ENCODE data around the gene PGF. TPM values are rescaled to one million over a fixed set of nuclear protein-coding genes. Genes with fewer than 3 reads are reported as not detected.
A peak's percentile ranks its signal among the peaks of the same experiment; 100 is the strongest.

Gene PGF
- polyA plus RNA-seq, 3 donors from 2014 or later, result 0.06 to 0.07 TPM; not detected in 1

DNA sequence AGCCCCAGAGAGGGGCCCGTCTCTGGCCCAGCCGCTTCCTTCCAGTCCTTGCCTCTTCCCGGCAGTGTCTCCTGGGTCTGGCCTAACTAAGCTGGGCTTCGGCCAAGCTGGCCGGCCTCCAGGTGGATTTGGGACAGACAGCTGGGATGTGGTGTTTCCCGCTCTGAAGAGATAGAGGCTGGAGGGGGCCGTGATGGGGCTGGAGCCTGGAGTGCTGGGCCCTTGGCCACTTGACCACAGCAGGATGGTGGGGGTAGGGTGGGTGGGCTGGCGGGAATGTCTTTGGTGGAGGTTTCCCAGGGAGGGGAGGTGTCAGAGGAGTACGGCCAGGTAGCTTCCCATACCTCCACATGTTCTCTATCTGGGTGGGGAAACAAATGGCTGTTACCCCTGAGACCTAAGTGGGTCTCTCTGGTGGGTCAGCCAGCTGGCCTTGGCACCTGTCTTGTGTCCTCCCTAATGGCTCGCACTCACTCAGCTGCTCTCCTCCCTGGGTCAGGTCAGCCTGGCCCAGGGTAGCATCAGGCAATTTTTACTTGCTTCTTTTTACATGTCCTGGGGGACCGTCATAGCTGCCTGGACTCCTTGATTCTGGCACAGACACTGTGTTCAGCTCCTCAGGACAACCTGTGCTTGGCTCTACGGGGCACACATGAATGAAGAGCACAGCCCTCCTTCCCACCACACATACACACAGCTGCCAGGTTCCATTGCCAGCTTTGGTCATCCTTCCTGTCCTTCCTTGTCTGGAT, 19.8 kb upstream of the PGF start:
- Mint-ChIP-seq H3K9me3 (no peaks in the 10 kb centered on the region), H3K4me3 (no peak overlapping the region), H3K27ac (no peak overlapping the region), H3K36me3 (no peaks in the 10 kb centered on the region), H3K27me3 (ENCODE audit: low read depth in 3 of 3) (peaks cover 0 to 1% (median 0%) of the 10 kb centered on the region in 3 donors), H3K4me1 (peaks cover 9 to 10% of the 10 kb centered on the region in 2 donors)
- DNase-seq, result no peak

DNA sequence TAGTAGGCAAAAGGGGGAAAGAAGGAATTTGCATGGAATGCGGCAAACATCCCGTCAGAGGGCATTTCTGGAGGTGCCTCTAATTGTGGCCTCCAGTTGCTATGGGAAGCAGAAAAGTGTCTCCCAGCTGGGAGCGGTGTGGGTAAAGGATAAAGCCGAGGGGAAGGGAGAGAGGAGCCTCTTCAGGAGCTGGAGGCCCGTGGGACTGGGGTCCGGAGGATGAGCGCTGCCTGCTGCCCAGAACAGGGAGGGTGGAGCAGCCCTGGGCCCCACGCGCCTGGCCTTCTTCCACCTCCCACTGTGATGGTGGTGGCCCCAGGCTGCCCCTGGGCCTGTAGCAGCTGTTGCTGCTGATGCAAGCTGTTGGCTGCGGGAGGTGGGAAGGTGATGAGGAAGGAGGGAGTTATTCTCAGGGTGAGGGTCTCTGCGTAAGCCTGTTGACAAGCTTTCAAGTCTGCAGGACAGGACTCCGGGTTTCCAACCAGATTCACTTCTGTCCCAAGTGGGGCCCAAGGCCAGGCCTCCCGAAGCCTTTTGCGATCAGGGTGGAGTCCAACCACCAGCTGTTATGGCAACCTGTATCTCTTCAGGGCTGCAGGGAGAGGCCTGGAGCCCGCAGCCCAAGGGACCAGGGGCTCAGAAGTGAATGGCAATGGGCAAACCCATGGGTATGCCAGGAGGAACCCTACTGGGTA, 19.1 kb upstream of the PGF start:
- Mint-ChIP-seq H3K9me3 (no peaks in the 10 kb centered on the region), H3K4me3 (no peak overlapping the region), H3K27me3 (ENCODE audit: low read depth in 3 of 3) (peaks cover 0 to 1% (median 0%) of the 10 kb centered on the region in 3 donors), H3K27ac (peak overlapping the region in 2 of 6 donors; percentile 2 to 83), H3K36me3 (no peaks in the 10 kb centered on the region), H3K4me1 (peaks cover 9 to 10% of the 10 kb centered on the region in 2 donors)
- no peak for DNase-seq

DNA sequence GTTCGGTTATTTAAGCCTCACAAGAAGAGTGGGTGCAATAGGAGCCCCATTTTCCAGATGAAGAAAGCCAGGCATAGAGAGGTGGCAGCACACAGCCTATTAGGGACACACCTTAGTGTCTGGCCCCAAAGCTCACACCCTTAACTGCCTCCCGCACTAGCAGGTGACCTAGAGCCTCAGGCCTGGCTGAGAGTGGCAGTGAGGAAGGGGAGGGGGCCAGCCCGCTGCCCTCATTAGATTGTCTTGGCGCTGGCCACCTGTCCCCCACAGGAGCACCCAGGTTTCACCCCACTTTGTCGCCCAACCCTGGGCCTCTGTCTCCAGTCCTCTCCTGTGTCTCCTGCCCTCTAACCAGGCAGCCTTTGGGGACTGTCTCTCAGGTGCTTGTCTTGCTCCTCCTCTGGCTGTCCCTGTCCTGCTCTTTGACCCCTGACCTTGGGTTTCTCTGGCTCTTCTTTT, 18.5 kb upstream of the PGF start:
- Mint-ChIP-seq H3K27me3 (ENCODE audit: low read depth in 3 of 3) (peaks cover 0 to 1% (median 0%) of the 10 kb centered on the region in 3 donors), H3K4me3 (no peak overlapping the region), H3K36me3 (no peaks in the 10 kb centered on the region), H3K9me3 (no peaks in the 10 kb centered on the region), H3K4me1 (peaks cover 9 to 10% of the 10 kb centered on the region in 2 donors), H3K27ac (peak overlapping the region in 2 of 6 donors; percentile 14 to 83)
- DNase-seq, result no peak

DNA sequence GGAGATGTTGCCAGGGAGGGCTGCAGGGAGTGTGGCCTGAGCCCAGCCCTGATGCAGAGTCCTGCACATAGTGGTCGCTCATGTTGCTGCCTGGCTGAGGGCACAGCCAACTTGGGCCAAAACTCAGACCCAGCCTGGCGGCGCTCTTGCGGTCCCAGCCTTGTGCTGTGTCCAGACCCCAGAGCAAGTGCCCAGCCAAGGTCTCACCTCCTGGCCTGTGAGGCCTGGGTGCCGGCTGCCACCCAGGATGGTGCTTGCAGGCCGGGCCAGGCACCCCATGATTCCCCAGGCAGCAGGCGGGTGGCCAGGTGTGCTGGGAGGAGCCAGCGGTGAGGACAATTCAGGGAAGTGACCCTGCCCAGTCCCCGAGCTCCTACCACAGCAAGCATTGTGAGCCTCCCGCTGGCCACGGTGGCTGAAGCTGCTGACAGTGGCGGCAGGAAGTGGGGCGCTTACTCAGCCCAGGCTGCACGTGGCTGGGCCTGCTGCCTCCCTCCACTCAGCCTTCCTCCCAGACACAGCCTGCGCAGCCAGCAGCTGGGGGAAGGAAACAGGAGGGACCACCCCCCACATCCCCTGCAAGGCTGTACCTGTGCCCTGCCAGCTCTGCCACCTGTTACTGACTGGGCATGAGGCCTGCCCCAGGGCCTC, 17.7 kb upstream of the PGF start:
- no peaks in the 10 kb centered on the region for H3K9me3 Mint-ChIP-seq
- no peak overlapping the region for H3K4me3 Mint-ChIP-seq
- H3K36me3 Mint-ChIP-seq, result no peaks in the 10 kb centered on the region
- H3K27me3 Mint-ChIP-seq (ENCODE audit: low read depth in 3 of 3), result peaks cover 0 to 4% (median 0%) of the 10 kb centered on the region in 3 donors
- peaks cover 9 to 10% of the 10 kb centered on the region in 2 donors for H3K4me1 Mint-ChIP-seq
- peak overlapping the region in 2 of 6 donors; percentile 5 to 56 for H3K27ac Mint-ChIP-seq
- peak; percentile 27 to 41 (median 30) for DNase-seq

DNA sequence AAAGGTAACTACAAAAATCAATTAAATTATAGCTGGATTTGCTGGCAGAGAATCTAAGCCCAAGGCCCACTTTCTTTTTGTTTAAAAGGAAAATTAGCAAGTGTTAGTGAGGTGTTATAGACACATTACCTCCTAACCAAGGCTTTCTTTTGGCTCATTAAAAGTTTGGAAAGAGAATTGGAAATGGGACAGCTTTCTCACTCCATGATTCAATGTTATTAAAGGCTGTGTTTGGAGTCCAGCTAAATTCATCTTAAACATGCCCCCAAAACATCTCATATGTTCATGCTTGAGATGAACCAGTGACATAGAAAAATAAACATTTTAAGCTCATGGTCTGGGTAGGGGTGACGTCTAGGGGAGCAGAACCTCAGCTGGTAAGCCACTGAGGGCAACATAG, 13.4 kb upstream of the PGF start:
- H3K36me3 Mint-ChIP-seq, result no peaks in the 10 kb centered on the region
- no peak overlapping the region for H3K27ac Mint-ChIP-seq
- H3K4me3 Mint-ChIP-seq, result no peak overlapping the region
- no peak for DNase-seq
- peaks cover 0 to 3% (median 1%) of the 10 kb centered on the region in 3 donors for H3K27me3 Mint-ChIP-seq (ENCODE audit: low read depth in 3 of 3)
- no peaks in the 10 kb centered on the region for H3K9me3 Mint-ChIP-seq
- H3K4me1 Mint-ChIP-seq, result peaks cover 5 to 10% of the 10 kb centered on the region in 2 donors

DNA sequence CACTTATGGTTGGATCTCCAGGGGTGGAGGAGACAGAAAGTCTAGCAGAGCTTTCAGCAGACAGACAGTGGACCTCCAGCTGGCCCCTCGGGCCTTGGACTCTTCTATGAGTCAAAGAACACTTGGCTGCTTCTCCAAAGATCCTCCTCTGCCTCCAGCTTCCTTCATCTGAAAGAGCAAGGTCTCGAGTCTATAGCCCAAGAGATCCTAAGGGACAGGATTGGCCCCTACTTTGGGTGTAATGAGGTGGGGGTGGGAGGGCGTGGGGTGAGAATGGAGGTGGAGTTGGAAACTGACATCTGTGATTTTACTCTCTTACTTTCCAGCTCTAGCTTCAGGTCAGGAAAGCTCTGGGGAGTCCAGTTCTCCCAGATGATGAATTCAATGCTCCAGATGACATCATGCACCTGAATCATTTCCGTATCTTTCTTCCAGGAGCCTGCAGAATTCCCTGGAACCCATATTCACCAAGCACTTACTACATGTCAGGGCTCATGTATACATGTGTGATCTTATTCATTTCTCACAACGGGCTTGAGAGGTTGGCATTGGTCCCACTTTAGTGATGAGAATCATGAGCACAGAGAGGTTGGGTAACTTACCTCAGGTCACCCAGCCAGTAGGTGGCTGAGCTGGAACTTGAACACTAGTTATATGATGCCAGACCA, 10.2 kb upstream of the PGF start:
- H3K36me3 Mint-ChIP-seq, result no peaks in the 10 kb centered on the region
- H3K4me3 Mint-ChIP-seq, result no peak overlapping the region
- no peaks in the 10 kb centered on the region for H3K9me3 Mint-ChIP-seq
- H3K27me3 Mint-ChIP-seq (ENCODE audit: low read depth in 3 of 3), result peaks cover 0 to 4% (median 3%) of the 10 kb centered on the region in 3 donors
- DNase-seq, result no peak
- H3K4me1 Mint-ChIP-seq, result no peaks in the 10 kb centered on the region
- no peak overlapping the region for H3K27ac Mint-ChIP-seq

DNA sequence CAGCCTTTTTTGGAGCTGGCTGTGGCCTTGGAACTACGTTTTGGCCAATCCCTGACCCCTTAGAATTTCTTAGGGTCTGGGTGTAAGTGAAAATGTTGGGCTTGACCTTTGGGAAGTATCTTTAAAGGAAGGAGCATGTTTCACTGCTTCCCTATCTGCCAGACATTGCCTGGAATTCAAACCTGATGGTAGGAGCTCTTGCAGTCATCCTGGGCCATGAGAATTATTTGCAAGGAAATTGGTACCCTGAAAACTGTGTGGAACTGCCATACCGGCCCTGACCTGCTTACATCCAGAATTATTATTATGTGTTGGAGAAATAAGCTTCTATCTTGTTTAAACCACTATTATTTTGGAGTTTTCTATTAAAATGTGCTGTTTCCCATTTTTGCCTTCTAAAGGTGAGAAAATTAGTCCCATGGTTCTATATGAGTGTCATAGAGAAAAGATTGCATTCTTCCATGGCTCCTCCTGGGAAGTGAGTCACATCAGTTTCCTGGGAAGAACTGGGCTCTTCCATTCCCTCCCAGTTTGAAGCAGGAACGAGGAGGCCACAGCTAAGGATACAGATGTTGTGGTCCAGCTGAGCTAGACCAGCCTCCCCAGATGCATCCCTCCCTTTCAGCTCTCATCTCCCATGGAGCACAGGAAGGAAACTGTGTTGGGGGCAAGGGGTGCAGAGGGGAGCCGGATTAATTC, 9.5 kb upstream of the PGF start:
- Mint-ChIP-seq H3K36me3 (no peaks in the 10 kb centered on the region), H3K4me3 (no peak overlapping the region), H3K27ac (no peak overlapping the region), H3K4me1 (no peaks in the 10 kb centered on the region), H3K27me3 (ENCODE audit: low read depth in 3 of 3) (peaks cover 0 to 4% (median 3%) of the 10 kb centered on the region in 3 donors), H3K9me3 (no peaks in the 10 kb centered on the region)
- DNase-seq, result no peak

DNA sequence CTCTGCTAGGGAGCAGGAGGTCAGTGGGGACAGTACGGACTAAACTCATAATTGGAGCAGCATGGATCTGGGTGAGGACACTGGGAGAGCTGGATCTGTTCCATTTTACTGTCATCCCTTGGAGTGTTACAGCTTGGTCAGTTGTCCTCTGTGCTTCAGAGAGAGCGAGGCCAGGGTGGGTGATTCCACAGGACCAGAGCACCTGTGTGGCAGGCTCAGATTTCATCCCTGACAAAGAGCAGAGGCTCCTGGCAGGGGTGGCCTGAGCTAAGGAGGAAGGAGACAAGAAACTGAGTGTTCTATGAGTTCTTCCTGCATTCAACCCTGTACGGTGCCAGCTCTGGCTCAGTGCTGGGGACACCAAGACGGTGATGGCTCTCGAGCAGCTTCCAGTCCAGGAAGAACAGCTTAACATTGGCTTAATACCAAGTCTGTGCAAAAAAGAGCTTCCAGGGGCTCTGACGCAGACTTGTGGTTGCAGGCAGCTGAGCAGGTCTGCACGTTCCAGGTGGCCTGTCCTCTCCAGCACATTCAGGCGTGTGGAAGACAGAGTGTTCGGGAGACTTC, 8.4 kb upstream of the PGF start:
- Mint-ChIP-seq H3K36me3 (no peaks in the 10 kb centered on the region), H3K27ac (no peak overlapping the region), H3K9me3 (no peaks in the 10 kb centered on the region), H3K4me1 (no peaks in the 10 kb centered on the region), H3K27me3 (ENCODE audit: low read depth in 3 of 3) (peaks cover 0 to 6% (median 4%) of the 10 kb centered on the region in 3 donors), H3K4me3 (no peak overlapping the region)
- DNase-seq, result no peak

DNA sequence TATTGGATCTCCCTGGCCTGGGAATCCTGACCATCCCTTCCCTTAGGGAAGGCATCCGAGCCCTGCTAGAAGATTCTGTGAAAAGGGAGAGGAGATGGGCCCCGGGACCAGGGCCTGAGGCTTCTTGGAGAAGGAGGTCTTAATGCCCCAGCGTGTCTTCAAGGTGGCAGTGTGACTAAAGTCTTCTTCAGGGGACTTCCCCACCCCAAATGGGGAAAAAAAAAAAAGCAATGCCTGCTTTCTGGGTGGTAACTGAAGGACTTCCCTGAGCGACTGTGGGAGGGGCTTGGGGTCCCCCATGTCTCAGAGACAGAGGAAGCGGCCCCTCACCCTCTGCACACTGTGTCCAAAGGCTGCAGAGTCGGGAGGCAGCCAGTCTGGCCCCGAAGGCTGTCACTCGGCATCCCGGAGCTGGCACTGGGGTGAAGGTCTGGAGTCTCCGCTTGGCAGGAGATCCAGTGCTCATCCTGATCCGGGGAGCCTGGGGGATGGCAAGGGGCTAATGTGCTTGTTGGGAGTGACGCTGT, 7.8 kb upstream of the PGF start:
- H3K27ac Mint-ChIP-seq, result no peak overlapping the region
- no peak overlapping the region for H3K4me3 Mint-ChIP-seq
- H3K27me3 Mint-ChIP-seq (ENCODE audit: low read depth in 3 of 3), result peaks cover 0 to 4% (median 3%) of the 10 kb centered on the region in 3 donors

DNA sequence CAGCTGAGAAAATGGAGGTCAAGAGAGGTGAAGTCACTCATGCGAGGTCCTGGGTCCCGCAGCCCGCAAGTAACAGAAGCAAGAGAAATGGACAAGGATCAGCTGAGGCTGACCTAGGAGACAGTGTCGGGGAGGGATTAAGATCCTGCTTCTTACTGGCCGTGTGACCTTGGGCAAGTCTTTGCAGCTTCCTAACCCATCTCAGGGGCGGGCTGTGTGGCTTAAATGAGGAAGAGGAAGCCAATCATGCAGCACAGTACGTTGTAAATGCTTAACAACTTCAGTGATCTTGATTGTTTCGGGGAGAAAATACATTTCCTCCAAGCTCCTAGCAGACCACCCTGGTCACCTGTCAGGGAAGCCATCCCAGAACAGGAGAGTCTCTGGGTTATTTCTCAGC, 7.1 kb upstream of the PGF start:
- no peak overlapping the region for H3K4me3 Mint-ChIP-seq

More for the DNA sequence above, 7.8 kb upstream of the PGF start:
- no peak for DNase-seq
- H3K4me1 Mint-ChIP-seq, result no peaks in the 10 kb centered on the region
- H3K36me3 Mint-ChIP-seq, result no peaks in the 10 kb centered on the region
- H3K9me3 Mint-ChIP-seq, result no peaks in the 10 kb centered on the region

DNA sequence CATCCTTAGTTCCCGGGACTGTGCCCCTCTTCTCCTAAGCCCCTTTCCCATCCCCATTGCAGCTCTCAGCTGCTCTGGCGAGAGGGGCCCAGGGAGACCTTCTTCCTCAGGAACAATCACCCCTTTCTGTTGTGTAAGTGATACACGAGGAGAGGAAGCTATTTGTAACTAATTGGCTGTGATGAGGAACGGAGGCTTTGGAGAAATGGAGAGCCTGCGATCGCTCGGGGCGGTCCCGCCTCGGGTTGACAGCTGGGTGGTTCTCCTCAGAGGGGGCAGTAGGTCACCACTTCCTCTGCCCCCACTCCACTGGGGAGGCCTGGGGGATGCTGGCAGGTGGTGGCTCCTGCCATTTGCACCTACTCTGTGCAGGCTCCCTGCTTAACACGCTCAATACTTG, 6.6 kb upstream of the PGF start:
- Mint-ChIP-seq H3K4me1 (no peaks in the 10 kb centered on the region), H3K27me3 (ENCODE audit: low read depth in 3 of 3) (peaks cover 0 to 4% (median 4%) of the 10 kb centered on the region in 3 donors), H3K4me3 (no peak overlapping the region), H3K36me3 (no peaks in the 10 kb centered on the region), H3K27ac (no peak overlapping the region), H3K9me3 (no peaks in the 10 kb centered on the region)
- no peak for DNase-seq

More for the DNA sequence above, 7.1 kb upstream of the PGF start:
- Mint-ChIP-seq H3K27ac (no peak overlapping the region), H3K27me3 (ENCODE audit: low read depth in 3 of 3) (peaks cover 0 to 4% (median 3%) of the 10 kb centered on the region in 3 donors), H3K9me3 (no peaks in the 10 kb centered on the region), H3K4me1 (no peaks in the 10 kb centered on the region), H3K36me3 (no peaks in the 10 kb centered on the region)
- DNase-seq, result no peak

DNA sequence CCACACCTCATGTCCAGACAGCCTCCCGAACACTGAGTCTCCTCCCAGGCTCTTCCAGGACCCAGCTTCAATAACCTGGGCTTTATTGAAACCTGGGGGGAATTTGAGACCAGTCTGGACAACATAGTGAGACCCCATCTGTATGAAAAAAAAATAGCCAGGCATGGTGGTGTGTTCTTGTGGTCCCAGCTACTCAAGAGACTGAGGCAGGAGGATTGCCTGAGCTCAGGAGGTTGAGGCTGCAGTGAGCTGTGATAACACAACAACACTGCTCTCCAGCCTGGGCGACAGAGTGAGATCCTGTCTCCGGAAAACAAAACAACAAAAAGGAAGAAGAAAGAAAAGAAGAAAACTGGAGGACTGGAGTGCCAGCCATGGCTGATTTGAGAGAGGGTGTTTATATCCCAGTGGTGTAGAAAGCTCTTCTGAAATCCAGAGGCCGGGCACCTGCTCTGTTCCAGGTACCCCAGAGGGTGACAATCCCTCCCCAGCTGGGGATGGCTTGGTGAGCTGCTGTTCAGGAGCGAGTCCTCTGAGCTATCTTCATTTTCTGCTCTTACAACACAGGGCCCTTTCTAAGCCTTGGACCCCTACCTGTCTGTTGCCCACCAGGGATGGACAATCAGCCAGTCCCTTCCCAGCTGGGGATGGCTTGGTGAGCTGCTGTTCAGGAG, 6.0 kb upstream of the PGF start:
- Mint-ChIP-seq H3K4me3 (no peak overlapping the region), H3K27ac (peak overlapping the region in 1 of 6 donors; percentile 53), H3K9me3 (no peaks in the 10 kb centered on the region), H3K36me3 (no peaks in the 10 kb centered on the region), H3K27me3 (ENCODE audit: low read depth in 3 of 3) (peaks cover 0 to 6% (median 3%) of the 10 kb centered on the region in 3 donors), H3K4me1 (peaks cover 2% of the 10 kb centered on the region in 2 donors)
- no peak for DNase-seq

Measured in immature natural killer cell (primary cell).